Mesendoderm (in vitro differentiated cells): ENCODE data around the gene GRB10.

ENCODE experiments used
- DNase-seq: peaks from one replicate; pipeline ENCODE4 v3.0.0; 2013
- H2AK5ac ChIP-seq: 2 replicates; pipeline ENCODE4 v1.6.1; 2013; ENCODE audit warnings: low read length, inconsistent platforms
- H2BK120ac ChIP-seq: 2 replicates; pipeline ENCODE4 v1.6.1; 2013; ENCODE audit warnings: low read depth, mild to moderate bottlenecking, low read length, moderate library complexity, mixed read lengths
- H2BK15ac ChIP-seq: replicated peaks from 2 replicates; pipeline ENCODE4 v1.6.1; 2013; ENCODE audit warnings: low read depth, mild to moderate bottlenecking, moderate library complexity
- H2BK5ac ChIP-seq: 2 replicates; pipeline ENCODE4 v1.6.1; 2013; ENCODE audit warnings: low read length, inconsistent platforms
- H3K18ac ChIP-seq: 2 replicates; pipeline ENCODE4 v1.6.1; 2013; ENCODE audit warnings: mild to moderate bottlenecking, low read length, mixed read lengths
- H3K23ac ChIP-seq: one replicate; pipeline ENCODE4 v1.6.1; 2013; ENCODE audit warnings: low read length
- H3K27ac ChIP-seq: 2 replicates; pipeline ENCODE4 v1.5.1; 2013; ENCODE audit warnings: low read depth, mild to moderate bottlenecking, inconsistent platforms, low read length, moderate library complexity
- H3K27me3 ChIP-seq: 2 replicates; pipeline ENCODE4 v1.6.1; 2013; ENCODE audit warnings: low read length, control low read depth, mild to moderate bottlenecking, inconsistent platforms; ENCODE audit not compliant: insufficient read depth, poor library complexity
- H3K36me3 ChIP-seq: 2 replicates; pipeline ENCODE4 v1.6.1; 2013; ENCODE audit warnings: low read length, inconsistent platforms; ENCODE audit not compliant: control insufficient read depth, insufficient read depth
- H3K4ac ChIP-seq: one replicate; pipeline ENCODE4 v1.6.1; 2013; ENCODE audit warnings: low read depth, mild to moderate bottlenecking, low read length, moderate library complexity
- H3K4me1 ChIP-seq: 2 replicates; pipeline ENCODE4 v1.6.1; 2013; ENCODE audit warnings: low read depth, low read length, inconsistent platforms; ENCODE audit not compliant: control insufficient read depth
- H3K4me2 ChIP-seq: 2 replicates; pipeline ENCODE4 v1.6.1; 2013; ENCODE audit warnings: low read length
- H3K4me3 ChIP-seq: 2 replicates; pipeline ENCODE4 v1.5.1; 2013; ENCODE audit warnings: mild to moderate bottlenecking, low read length
- H3K56ac ChIP-seq: one replicate; pipeline ENCODE4 v1.6.1; 2013; ENCODE audit warnings: low read length
- H3K79me1 ChIP-seq: 2 replicates; pipeline ENCODE4 v1.6.1; 2013; ENCODE audit warnings: low read length, inconsistent platforms
- H3K79me2 ChIP-seq: 2 replicates; pipeline ENCODE4 v1.6.1; 2013; ENCODE audit warnings: mild to moderate bottlenecking, low read length; ENCODE audit not compliant: control insufficient read depth, insufficient read depth
- H3K9ac ChIP-seq: 2 replicates; pipeline ENCODE4 v1.6.1; 2013; ENCODE audit warnings: low read length, inconsistent platforms
- H4K5ac ChIP-seq: one replicate; pipeline ENCODE4 v1.6.1; 2013; ENCODE audit warnings: low read length
- H4K8ac ChIP-seq: one replicate; pipeline ENCODE4 v1.6.1; 2013; ENCODE audit warnings: low read depth, mild to moderate bottlenecking, control low read depth, low read length, moderate library complexity
- WGBS: extraction: QIAGEN DNeasy Blood & Tissue Kit; methylation state at CpG from one replicate; pipeline ENCODE4 v1.1.7; 2013; ENCODE audit warnings: low lambda C conversion rate, missing lambda C conversion rate; ENCODE audit not compliant: insufficient coverage; ENCODE audit errors: extremely low coverage; 5-methylcytosine and 5-hydroxymethylcytosine counted together

GRB10 gene

DNA sequence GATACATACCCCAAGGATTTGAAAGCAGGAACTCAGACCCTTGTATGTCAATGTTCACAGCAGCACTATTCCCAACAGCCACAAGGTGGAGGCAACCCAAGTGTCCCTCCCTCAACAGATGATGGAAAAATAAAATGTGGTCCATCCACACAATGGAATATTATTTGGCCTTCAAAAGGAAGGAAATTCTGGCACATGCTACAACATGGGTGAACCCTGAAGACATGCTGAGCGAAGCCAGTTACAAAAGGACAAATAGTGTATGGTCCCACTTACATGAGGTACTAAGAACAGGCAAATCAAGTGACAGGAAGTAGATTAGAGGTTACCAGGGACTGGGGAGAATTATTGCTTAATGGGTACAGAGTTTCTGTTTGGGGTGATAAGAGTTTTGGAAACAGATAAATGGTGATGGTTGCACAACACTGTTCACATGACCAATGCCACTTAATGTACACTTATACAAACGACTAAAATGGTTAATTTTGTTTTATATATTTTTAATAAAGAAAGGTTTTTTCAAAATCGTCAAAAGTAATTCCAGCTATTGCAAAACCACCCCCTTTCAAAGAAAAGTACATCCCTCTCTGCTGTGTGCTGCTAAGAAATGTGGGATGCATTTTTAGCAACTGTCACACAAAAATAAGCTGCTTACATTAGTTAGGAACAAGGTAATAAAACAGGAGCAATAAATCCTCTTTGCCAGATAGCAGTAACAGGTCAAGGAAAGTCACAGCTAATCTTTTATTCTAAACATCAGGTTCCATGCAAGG, 85.7 kb downstream of the GRB10 start:
- H2AK5ac ChIP-seq, result no peak overlapping the region
- no peaks in the 10 kb centered on the region for H3K4me1 ChIP-seq
- H3K18ac ChIP-seq, result no peak overlapping the region
- H3K56ac ChIP-seq, result no peak overlapping the region
- H3K4me2 ChIP-seq, result no peak overlapping the region
- peaks cover 13% of the 10 kb centered on the region for H3K79me1 ChIP-seq
- no peak overlapping the region for H4K8ac ChIP-seq
- H3K27ac ChIP-seq, result no peak overlapping the region
- H2BK5ac ChIP-seq, result no peak overlapping the region
- H2BK120ac ChIP-seq, result no peak overlapping the region
- no peaks in the 10 kb centered on the region for H3K36me3 ChIP-seq
- DNase-seq, result peak; percentile 45
- no peak overlapping the region for H3K9ac ChIP-seq
- H2BK15ac ChIP-seq, result no peak overlapping the region
- no peak overlapping the region for H3K4ac ChIP-seq
- WGBS, result no CpG with 5 or more reads among the region's 3 CpGs
- H3K27me3 ChIP-seq, result no peaks in the 10 kb centered on the region
- peaks cover 2% of the 10 kb centered on the region for H3K79me2 ChIP-seq
- H3K23ac ChIP-seq, result no peak overlapping the region
- H3K4me3 ChIP-seq, result no peak overlapping the region
- no peak overlapping the region for H4K5ac ChIP-seq

DNA sequence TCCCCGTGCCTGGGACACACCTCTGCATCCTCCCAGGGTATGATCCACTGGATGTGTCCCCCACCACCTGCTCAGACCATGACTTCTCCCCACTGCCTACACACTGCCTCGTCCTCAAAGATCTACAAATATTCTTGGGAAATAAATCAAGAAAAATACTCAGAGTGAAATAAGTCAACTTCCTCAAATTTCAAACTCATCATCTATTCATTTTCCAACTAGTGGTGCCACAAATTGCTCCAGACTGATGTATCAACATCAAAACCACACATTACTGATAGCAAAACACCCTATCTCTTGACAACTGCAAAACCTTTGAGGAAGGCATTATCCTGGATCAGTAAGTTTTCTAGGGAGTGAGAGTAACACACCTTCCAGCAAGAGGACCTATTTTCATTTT, 87.7 kb downstream of the GRB10 start:
- no peak overlapping the region for H3K4me2 ChIP-seq
- no CpG with 5 or more reads among the region's 2 CpGs for WGBS
- H3K36me3 ChIP-seq, result peaks cover 1% of the 10 kb centered on the region

DNA sequence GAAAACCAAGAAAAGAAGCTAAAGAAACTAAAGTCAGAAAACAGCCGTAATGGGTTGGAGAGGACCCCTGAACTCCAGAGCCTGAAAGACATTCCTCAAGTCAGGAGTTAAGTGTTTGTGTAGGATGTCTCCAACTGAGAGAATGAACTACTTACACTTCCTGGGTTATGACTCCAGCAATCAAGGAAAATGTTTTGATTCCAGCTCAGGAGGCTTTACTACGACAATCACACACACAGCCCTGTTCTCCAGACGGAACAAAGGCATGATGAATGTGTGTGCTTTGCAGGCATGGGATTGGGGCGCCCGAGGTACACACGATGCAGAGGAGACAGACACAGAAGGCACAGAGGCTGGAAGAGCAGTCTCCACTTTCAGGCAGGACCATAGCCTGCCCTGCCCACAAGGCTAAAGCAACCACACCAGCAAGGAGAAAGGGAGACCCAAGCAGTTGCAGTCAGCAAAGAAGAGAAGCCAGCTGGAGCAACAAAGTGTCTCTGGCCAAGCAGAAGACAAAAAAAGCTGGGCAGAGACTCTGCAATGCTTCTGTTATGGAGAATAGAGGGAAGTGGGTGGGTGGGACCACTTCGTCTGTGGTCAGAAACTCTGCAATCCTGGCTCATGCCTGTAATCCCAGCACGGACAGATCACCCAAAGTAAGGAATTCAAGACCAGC, 89.1 kb downstream of the GRB10 start:
- no peak overlapping the region for H3K23ac ChIP-seq
- H2BK120ac ChIP-seq, result no peak overlapping the region
- no peak overlapping the region for H3K4me2 ChIP-seq
- H3K27me3 ChIP-seq, result no peaks in the 10 kb centered on the region
- H3K27ac ChIP-seq, result no peak overlapping the region
- H2BK5ac ChIP-seq, result no peak overlapping the region
- H3K4me1 ChIP-seq, result no peaks in the 10 kb centered on the region
- no peak overlapping the region for H3K56ac ChIP-seq
- no peak overlapping the region for H3K18ac ChIP-seq
- H2AK5ac ChIP-seq, result no peak overlapping the region
- H2BK15ac ChIP-seq, result no peak overlapping the region
- no peak overlapping the region for H4K8ac ChIP-seq
- H3K36me3 ChIP-seq, result peaks cover 3% of the 10 kb centered on the region
- no peak overlapping the region for H3K4ac ChIP-seq
- H3K79me2 ChIP-seq, result peaks cover 2% of the 10 kb centered on the region
- H3K9ac ChIP-seq, result no peak overlapping the region
- no peak overlapping the region for H4K5ac ChIP-seq
- peaks cover 22% of the 10 kb centered on the region for H3K79me1 ChIP-seq
- no peak for DNase-seq
- H3K4me3 ChIP-seq, result no peak overlapping the region
- WGBS, result no CpG with 5 or more reads among the region's 8 CpGs

More for the DNA sequence above, 87.7 kb downstream of the GRB10 start:
- H3K79me1 ChIP-seq, result peaks cover 19% of the 10 kb centered on the region
- no peak overlapping the region for H2BK120ac ChIP-seq
- H3K23ac ChIP-seq, result no peak overlapping the region
- no peak overlapping the region for H2BK15ac ChIP-seq
- no peaks in the 10 kb centered on the region for H3K4me1 ChIP-seq
- H4K8ac ChIP-seq, result no peak overlapping the region
- H3K56ac ChIP-seq, result no peak overlapping the region
- no peak overlapping the region for H2AK5ac ChIP-seq
- no peak overlapping the region for H2BK5ac ChIP-seq
- no peak overlapping the region for H3K18ac ChIP-seq
- no peak overlapping the region for H3K4ac ChIP-seq
- DNase-seq, result no peak
- no peaks in the 10 kb centered on the region for H3K27me3 ChIP-seq
- H3K79me2 ChIP-seq, result peaks cover 2% of the 10 kb centered on the region
- no peak overlapping the region for H4K5ac ChIP-seq
- no peak overlapping the region for H3K4me3 ChIP-seq
- H3K9ac ChIP-seq, result no peak overlapping the region
- H3K27ac ChIP-seq, result no peak overlapping the region

DNA sequence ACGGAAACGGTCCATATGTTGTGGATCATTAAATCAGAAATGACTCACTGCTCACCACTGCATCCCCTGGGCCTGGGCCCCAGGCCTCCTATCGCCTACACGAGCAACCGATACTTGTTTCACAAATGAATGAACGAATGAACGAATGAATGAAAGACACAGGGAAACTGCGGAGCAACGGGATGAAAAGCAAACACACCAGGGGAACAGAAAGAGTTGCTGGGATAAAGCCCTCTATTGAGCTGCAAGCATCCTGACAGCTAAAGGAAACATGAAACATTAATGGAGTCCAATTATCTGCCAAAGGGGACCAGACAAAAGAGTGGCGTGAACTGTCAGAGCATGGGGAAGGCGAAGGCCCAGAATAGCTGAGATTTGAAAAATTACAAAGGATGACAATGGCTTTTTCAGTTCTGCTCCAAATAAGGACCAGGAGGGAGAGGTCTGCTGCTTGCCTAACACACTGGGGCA, 92.1 kb downstream of the GRB10 start:
- H3K79me1 ChIP-seq, result peaks cover 22% of the 10 kb centered on the region
- H3K4me3 ChIP-seq, result no peak overlapping the region
- no peak overlapping the region for H3K56ac ChIP-seq
- H3K4ac ChIP-seq, result no peak overlapping the region
- no peaks in the 10 kb centered on the region for H3K4me1 ChIP-seq
- no peak overlapping the region for H3K18ac ChIP-seq
- no peak overlapping the region for H3K27ac ChIP-seq
- WGBS, result no CpG with 5 or more reads among the region's 11 CpGs
- H4K5ac ChIP-seq, result no peak overlapping the region
- H2BK5ac ChIP-seq, result no peak overlapping the region
- H3K27me3 ChIP-seq, result no peaks in the 10 kb centered on the region
- no peak overlapping the region for H3K23ac ChIP-seq
- H2BK120ac ChIP-seq, result no peak overlapping the region
- no peak overlapping the region for H2AK5ac ChIP-seq
- H3K4me2 ChIP-seq, result no peak overlapping the region
- H3K79me2 ChIP-seq, result peaks cover 2% of the 10 kb centered on the region
- no peak for DNase-seq
- no peak overlapping the region for H2BK15ac ChIP-seq
- H3K9ac ChIP-seq, result no peak overlapping the region
- peaks cover 5% of the 10 kb centered on the region for H3K36me3 ChIP-seq
- no peak overlapping the region for H4K8ac ChIP-seq

DNA sequence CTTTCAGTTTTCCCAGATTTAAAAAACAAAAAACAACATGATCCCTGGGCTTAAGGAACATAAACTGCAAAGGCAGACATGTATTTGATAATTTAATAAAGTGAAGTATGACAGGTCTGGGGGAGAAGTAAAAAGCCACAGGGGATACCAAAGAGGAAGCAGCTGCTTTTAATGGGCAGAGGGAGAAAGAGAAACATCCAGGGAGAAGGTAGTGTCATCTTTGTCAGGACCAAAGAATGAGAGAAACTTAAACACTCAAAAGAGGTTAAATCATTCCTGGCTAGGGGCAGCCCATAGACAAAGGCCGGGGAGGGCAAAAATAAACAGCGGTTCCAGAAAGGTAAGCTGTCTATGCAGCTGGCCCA, 94.5 kb downstream of the GRB10 start:
- Histone ChIP-seq H3K4me1 (no peaks in the 10 kb centered on the region), H3K56ac (no peak overlapping the region), H4K5ac (no peak overlapping the region), H3K79me2 (peaks cover 5% of the 10 kb centered on the region), H2AK5ac (no peak overlapping the region), H3K23ac (no peak overlapping the region), H3K27me3 (no peaks in the 10 kb centered on the region), H2BK120ac (no peak overlapping the region), H3K36me3 (peaks cover 5% of the 10 kb centered on the region), H2BK5ac (no peak overlapping the region), H3K18ac (no peak overlapping the region), H4K8ac (no peak overlapping the region), H3K79me1 (peaks cover 17% of the 10 kb centered on the region), H3K4ac (no peak overlapping the region), H3K27ac (no peak overlapping the region), H3K9ac (no peak overlapping the region), H2BK15ac (no peak overlapping the region), H3K4me2 (no peak overlapping the region), H3K4me3 (no peak overlapping the region)
- WGBS, result no CpG with 5 or more reads among the region's 2 CpGs
- DNase-seq, result no peak
